ENCODE data around the gene GABBR1. TPM values are rescaled to one million over a fixed set of nuclear protein-coding genes. Genes with fewer than 3 reads are reported as not detected.
A peak's percentile ranks its signal among the peaks of the same experiment; 100 is the strongest.
"Not testable (repeated sequence)": the region's sequence is repeated elsewhere in the genome, so short reads cannot be mapped to it uniquely, and the experiment has no call there.

GABBR1 gene
- total RNA-seq: 33.5 TPM
- long read RNA-seq, partial matches to known transcripts: 2 of 18 reads
- long read RNA-seq, other reads (novel, unspliced or antisense): 15 of 18 reads

DNA sequence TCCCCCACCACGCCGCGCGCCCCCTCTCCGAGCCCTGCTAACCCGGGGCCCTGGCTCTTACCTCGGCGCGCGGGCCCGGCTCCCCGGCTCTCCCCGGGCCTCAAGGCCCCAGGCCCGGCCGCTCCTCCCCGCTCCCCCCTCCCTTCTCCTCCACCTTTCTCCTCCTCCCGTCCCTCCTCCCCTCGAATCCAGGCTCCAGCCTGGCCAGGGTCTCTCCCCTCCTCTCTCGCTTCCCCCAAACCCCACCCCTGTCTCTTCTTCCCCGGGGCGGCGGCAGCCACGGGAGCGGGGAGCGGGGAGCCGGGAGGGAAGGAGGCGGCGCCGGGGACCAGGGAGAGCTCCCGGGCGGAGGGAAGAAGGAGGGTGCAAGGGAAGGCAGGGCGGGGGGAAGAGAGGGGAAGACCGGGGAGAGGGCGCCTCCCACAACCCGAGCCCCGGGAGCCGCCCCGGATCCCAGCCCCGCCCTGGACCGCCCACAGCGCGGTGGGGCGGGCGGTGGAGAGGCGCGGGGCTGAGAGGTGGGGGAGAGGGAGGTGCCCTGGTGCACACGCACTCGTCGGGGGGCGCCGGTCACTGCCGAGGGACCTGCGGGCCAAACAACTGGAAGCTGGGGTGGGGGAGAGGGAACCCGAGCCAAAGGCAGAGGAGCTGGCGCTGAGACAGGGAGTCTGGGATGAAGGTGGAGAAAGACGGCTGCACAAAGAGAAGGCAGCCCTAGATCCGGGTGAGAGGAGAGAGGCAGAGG is at the start of gene GABBR1:
Gene GABBR1, minus strand, starts transcription at position 395 of the 745 bp plus-strand sequence. CDS start 798 bp downstream, outside the sequence.
- peak; percentile 92 for DNase-seq (ENCODE audit: low spot score)

DNA sequence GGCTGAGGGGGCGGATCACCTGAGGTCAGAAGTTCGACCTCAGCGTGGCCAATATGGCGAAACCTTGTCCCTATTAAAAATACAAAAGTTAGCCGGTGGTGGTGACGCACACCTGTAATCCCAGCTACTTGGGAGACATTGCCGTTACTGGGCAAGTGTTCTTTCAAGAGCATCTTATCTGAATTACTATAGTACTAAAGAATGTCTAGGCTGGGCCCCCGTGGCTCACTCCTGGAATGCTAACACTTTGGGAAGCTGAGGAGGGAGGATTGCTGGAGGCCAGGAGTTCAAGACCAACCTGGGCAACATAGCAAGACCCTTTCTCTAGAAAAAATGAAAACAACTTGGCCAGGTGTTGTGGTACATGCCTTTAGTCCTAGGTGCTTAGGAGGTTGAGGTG is 48.8 kb upstream of the GABBR1 start:
- DNase-seq (ENCODE audit: low spot score): no peak

DNA sequence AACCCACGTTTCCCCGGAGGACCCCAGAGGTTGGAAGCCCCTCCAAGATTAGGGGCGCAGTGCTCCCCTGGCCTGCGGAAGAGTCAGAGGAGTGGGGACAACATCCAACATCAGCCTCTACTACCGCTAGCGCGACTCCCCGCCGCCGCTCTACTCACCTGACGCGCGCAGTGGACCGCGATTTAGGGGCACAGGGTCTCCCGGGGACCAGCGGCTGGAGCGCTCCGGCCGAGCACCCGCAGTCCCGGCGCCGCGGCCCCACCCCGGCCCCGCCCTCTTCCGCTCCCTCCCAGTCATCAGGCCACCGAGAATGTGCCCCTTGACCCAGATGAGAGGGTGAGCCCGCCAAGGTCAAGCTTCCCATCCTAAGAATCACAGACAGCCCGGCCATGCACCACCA is 47.9 kb upstream of the GABBR1 start, which contains the start of gene ZFP57:
Gene ZFP57, minus strand, starts transcription at position 249 of the 400 bp plus-strand sequence. CDS start 4,149 bp downstream, outside the sequence.
- no peak for DNase-seq (ENCODE audit: low spot score)

DNA sequence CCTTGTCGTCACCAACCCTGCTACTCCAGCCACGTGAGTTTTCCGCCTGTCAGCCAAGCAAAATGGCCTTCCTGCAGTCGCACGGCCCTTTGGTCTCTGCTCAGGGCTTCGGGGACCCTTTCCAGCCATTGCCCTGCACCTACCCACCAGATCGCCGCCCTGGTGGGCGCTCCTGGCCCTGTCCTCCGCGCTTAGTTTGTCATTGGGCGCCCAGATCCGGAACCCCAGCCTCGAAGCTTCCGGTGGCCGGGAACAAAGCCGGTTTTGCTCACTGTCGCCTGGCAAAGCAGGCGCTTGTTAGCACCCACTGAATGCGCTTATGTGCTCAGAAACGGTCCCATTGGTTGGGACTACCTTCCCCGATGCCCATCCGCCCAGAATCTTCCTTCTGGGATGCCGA is 47.4 kb upstream of the GABBR1 start:
- DNase-seq (ENCODE audit: low spot score): no peak

DNA sequence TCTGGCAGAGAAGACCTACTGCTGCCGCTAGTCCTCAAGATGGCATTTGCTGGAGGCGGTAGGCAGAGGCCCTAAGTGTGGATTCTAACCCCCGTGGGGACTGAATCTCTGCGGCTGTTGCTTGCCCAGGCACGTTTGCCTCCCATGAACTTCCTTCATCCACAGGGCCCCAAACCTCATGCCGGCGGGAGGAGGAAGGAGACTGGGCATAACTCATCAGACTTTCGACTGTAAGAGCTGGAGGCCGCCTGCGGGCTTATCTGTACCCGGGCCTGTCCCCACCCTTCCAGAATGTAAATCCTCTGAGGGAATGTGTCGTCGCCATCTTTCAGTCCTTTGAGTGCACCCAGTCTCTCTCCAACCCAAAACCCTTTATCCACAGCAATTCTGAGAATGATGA is 47.0 kb upstream of the GABBR1 start:
- no peak for DNase-seq (ENCODE audit: low spot score)

DNA sequence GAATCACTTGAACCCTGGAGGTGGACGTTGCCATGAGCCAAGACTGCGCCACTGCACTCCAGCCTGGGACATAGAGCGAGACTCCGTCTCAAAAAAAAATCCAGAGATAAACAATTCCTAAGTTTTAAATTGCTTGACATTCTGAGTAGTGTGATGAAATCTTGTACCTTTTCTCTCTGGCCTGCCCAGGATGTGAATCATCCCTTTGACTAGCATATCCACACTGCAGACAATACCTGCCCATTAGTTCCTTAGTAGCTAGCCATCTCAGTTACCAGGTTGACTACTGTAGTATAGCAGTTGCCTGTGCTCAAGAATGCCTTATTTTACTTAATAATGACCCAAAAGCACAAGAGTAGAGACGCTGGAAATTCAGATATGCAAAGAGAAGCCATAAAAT is 45.1 kb upstream of the GABBR1 start:
- no peak for DNase-seq (ENCODE audit: low spot score)

DNA sequence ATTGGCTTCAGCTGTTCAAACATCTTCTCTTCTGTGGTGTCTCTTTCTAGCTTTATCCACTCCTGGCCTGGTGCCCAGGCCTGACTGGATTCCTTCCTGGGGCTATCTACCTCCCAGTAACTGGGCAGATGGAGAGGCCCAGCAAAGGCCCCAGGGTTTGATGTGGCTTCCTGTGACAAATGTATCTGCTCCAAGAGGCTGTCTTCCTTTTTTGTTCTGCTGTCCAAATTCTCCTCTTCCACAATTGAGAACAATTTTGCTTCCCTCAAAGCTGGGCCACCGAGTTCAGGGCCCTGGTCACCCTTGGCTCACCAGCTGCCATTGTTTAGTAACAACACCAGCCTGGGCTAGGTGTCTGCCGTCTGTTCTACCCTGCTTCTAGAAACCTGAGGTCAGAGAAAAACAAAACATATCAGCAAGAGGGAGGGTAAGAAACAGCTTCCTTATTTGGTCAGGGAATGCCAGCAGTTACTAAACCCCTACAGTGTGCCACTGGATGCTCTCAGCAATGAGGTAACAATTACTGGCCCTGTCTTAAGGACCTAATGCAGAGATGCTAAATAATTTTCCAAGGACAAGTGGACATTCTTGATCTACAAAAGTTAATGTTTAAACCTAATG is 44.1 kb upstream of the GABBR1 start:
- DNase-seq (ENCODE audit: low spot score): no peak

DNA sequence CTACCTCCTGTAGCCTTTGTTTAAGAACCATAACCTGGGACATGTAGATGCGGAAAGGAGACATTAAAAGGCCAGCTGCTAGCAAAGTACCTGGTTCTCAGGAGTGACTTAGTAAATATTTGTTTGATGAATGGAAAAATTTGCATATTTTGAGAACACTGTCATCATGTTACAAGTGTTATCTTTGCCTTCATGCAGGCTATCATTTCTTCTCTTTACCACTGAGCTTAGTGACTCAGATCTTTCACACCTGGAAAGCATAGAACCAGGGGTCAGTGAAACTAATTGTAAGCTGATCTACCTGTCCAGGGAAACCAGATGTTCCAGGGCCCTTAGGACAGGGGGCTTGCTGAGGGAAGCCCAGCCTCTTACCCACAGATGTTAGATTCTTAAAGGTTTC is 42.6 kb upstream of the GABBR1 start:
- DNase-seq (ENCODE audit: low spot score): no peak

DNA sequence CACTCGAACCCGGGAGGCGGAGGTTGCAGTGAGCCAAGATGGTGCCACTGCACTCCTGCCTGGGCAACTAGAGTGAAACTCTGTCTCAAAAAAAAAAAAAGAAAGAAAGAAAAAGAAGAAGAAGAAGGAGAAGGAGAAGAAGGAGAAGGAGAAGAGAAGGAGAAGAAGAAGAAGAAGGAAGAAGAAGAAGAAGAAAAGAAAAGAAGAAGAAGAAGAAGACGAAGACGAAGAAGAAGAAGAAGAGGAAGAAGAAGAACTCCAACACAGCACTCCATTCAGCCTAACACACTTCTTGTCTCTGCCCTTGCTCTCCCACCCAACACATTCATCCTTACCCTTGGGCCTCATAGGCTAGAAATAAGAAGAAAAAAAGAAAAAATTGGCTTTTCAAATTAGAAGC is 41.0 kb upstream of the GABBR1 start:
- no peak for DNase-seq (ENCODE audit: low spot score)

DNA sequence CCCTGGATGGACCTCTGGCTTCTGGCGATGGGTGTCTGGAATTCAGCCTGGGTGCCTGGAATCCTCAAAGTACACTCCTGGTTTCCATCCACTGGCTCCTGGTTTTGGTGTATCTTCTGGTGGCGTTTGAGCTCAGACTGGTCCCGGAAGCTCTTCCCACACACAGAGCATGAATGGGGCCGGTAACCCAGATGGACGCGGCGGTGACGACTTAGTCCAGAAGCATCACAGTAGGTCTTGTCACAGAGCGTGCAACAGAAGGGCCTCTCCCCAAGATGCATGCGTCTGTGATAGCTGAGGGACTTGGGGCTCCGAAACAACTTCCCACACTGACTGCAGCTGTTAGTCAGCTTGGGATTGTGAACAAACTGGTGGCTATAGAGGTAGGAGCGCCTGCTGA is 40.2 kb upstream of the GABBR1 start:
- no peak for DNase-seq (ENCODE audit: low spot score)

DNA sequence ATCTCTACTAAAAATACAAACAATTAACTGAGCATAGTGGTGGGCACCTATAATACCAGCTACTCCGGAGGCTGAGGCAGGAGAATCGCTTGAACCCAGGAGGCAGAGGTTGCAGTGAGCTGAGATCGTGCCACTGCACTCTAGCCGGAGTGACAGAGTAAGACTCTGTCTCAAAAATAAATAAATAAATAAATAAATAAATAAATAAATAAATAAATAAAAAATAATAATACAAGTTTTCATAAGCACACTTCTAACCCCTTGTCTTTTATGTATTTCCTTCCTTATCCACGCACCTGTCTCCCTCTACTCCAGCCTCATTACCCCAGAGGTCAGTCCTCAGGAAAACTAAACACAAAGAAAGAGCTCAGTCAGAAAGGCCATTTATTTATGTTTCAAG is 39.1 kb upstream of the GABBR1 start:
- DNase-seq (ENCODE audit: low spot score): not testable (repeated sequence)

DNA sequence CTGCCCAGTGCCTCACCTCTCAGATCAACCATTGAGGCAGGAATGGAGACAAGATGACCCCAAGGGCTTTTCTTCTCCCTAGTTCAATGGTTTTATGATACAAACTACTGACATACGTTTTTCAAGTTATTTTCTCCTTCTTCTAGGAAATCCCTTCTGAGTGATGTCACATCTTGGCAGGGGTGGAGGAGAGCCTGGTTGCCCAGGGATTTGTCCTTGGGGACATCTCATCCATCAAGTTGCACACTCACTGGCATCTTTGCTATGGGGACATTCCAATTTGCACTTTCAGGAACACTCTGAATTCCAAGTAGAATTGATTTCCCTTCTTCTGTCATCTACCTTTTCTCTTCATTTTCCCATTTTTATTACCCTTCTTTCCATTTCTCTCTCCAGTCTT is 38.0 kb upstream of the GABBR1 start:
- DNase-seq (ENCODE audit: low spot score): no peak

DNA sequence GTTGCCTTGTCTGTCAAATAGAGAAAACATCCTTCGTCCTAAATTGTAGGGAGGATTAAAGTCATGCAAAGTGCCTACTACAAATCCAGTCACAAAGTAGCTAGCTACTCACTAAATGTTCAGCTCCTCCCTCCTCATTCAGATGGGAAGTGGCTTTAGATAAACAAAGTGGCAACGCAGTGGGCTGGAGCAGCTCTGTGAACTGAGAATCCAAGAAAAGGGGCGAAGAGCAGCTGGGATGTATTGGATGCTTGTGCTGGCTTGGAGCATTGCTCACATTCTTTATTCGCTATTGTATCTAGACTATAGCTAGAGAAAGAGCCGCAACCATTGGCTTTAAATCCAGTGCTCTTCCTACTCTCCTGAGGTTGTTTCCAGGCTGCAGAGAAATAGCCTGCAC is 34.2 kb upstream of the GABBR1 start:
- DNase-seq (ENCODE audit: low spot score): no peak

DNA sequence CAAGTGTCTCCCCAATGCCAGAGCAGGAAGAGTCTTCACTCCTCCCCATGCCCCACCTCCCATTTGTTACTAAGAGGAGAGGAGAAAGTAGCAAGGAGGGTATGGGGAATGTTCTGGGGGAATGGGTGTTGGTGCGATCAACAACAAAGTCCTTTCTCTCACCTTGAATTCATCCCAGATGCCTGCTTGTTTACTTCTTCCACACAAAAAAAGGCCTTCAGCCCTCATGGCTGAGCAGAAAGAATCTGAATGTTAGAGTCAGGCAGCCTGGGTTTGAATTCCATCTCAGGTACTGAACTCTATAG is 33.8 kb upstream of the GABBR1 start:
- no peak for DNase-seq (ENCODE audit: low spot score)

DNA sequence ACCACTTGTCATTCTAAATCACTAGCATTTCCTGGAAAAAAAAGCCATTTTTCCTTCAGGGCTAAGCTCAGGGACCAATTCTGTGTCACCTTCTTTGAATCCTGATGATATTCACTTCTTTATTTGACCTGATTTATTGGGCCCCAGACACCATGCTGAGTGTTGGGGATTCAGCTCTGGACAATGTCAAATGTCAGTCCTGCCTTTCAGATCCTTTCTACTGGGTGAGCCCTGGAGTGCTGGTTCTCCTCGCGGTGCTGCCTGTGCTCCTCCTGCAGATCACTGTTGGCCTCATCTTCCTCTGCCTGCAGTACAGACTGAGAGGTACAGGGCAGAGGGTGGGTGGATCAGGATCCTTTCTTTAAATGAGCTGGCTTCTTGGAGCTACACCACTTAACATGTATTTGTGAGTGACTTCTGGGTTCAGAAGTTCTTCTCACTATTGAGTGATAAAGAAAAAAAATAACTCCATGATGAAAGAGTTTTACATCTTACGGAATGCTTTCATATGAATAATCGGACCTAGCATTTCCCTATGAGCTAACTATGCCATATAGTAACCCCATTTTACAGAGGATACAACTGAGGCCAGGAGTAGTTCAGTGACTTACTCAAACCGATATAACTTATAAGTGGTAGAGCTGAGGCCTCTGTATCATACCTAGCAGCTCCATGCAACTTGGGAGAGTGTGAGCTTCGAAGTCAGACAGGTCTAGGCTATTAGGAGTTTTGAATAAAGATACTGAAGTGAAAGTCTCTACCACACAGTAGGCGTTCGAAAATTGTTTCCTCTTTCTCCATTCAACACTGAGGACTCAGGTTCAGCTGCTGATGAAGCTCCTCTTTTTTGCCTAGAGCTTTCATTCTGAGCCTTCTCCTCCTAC is 33.2 kb upstream of the GABBR1 start:
- DNase-seq (ENCODE audit: low spot score): no peak

DNA sequence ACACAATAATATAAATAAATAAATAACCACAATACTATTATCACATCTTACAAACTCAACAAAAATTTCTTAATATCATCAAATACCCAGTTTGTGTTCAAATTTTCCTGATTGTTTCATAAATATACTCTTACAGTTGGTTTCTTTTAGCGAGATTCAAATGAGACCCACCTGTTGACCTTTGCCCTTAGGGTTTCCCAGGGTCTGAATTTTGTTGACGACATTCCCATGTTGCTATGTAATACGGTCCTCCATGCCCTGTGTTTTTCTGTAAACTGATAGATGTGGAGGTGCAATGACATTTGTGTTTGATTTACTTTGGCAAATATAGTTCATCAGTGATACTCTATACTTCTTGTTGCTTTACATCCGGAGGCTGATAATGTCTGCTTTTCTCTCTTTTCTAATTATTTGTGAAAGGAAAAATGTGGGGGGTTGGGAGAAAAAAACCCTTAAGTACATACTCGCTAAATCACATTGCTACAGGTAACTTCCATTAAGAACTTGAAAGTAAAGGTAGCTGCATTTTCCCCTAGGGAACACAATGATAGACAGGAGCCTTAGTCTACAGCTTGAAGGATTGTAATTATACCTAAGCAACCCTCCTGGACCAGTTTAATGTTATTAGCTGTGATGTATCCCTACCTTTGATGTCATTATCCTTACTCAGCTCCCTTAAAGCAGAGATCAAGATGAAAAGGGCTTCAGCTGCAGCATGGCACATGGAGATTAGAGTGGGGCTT is 30.5 kb upstream of the GABBR1 start:
- DNase-seq (ENCODE audit: low spot score): no peak

DNA sequence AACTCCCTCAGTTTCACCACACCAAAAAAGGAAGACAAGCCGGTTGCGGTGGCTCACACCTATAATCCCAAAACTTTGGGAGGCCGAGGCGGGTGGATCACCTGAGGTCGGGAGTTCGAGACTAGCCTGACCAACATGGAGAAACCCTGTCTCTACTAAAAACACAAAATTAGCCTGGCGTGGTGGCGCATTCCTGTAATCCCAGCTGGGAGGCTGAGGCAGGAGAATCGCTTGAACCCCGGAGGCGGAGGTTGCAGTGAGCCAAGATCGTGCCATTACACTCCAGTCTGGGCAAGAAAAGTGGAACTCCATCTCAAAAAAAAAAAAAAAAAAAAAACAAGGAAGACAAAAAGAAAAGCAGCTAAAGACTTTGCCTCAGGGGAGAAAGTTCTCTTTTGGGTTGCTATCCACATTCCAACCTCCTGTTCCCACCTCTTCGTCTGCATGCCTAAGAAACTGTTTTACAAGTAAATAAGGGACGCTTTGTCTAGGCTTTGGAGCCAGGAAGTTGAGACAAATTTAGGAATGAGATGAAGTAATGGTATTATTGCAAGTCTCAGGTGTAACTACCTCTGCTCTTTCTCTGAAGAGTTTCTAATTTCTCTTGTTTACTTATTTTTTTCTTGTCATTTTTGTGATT is 28.6 kb upstream of the GABBR1 start:
- not testable (repeated sequence) for DNase-seq (ENCODE audit: low spot score)

DNA sequence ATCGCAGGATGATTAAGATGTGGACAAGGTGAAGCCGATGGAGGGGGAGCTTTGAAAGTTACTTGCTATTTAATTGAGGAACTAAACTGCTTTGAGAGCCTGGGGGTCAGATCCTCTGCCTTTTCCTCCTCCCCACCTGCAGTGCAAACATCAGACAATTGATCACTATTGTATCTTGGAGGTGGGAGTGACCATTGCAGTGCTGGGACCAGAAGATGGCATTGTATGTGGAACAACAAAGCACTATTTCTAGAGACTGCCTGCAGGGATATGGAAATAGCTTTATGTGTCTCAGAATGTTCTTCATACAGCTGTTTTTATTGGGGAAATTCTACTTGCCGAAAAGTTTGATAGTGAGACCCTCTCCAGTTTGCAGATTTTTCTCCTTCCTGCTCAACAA is 28.1 kb upstream of the GABBR1 start:
- DNase-seq (ENCODE audit: low spot score): no peak

DNA sequence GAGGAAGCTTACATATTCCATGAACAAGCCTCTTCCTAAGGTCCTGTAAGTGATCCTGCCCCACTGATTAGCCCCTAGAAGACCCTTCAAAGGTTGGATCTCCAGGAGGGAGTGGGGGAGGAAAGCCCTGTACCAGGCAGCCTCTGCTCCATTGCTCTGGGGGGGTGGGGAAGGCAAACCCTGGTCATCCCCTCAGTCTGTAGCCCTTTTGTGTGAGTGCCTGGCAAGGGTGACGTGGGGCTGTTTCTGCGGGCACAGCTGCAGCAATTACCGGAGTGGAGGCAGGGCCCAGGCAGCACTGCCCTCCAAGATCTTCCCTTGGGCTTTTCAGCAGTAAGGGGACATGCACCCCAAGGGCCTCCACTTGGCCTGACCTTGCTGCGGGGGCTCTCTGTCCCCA is 23.8 kb upstream of the GABBR1 start, which contains the start of gene MOG:
Gene MOG, plus strand, starts transcription at position 295 of the 400 bp plus-strand sequence. CDS start 118 bp downstream, outside the sequence.
- DNase-seq (ENCODE audit: low spot score): no peak

DNA sequence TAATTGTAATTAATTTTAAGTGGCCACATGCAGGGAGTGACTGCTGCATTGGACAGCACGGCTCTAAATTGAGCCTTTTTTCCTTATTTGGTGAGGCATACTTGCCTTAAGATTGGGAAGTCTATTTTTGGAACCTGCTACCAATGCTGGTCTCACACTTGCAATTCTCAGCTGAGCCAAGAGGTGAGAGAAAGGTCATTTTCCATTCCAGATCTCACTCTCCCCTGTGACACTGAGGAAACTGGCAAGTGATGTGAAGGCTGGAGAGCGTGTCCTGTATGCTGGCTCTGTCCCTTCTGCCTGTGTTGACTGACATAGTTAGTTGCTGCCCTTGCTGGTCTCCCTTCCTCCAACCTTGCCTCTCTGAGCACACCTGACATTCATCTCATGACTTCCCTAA is 23.2 kb upstream of the GABBR1 start:
- no peak for DNase-seq (ENCODE audit: low spot score)

DNA sequence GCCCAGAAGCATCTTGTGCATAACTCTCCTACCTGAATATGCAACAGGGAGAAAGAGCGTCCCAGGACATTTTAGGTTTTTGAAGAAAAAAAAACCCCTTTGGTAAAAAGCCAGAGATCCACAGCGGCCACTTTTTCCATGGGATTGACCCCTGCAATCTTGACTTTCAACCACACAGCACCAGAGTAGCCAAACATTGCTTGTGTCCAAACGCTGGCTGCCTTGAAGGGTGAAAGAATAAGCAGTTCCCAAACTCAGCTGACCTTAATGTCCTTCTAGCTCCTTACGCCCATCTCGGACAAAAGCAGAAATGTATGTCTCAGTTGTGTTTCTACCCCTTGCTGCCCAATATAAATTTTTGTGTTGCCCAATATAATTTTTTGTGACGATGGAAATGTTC is 22.7 kb upstream of the GABBR1 start:
- DNase-seq (ENCODE audit: low spot score): no peak
